GM19438 (cell line): ENCODE measurements around the gene FREM1.
"Not testable (repeated sequence)": the region's sequence is repeated elsewhere in the genome, so short reads cannot be mapped to it uniquely, and the experiment has no call there.

Source experiments
- ATAC-seq: cut with Tn5 transposase; IDR thresholded peaks from one replicate; pipeline ENCODE4 v1.9.1; 2021; ENCODE audit warnings: low read depth; ENCODE audit not compliant: unreplicated experiment

FREM1 gene, protein sequence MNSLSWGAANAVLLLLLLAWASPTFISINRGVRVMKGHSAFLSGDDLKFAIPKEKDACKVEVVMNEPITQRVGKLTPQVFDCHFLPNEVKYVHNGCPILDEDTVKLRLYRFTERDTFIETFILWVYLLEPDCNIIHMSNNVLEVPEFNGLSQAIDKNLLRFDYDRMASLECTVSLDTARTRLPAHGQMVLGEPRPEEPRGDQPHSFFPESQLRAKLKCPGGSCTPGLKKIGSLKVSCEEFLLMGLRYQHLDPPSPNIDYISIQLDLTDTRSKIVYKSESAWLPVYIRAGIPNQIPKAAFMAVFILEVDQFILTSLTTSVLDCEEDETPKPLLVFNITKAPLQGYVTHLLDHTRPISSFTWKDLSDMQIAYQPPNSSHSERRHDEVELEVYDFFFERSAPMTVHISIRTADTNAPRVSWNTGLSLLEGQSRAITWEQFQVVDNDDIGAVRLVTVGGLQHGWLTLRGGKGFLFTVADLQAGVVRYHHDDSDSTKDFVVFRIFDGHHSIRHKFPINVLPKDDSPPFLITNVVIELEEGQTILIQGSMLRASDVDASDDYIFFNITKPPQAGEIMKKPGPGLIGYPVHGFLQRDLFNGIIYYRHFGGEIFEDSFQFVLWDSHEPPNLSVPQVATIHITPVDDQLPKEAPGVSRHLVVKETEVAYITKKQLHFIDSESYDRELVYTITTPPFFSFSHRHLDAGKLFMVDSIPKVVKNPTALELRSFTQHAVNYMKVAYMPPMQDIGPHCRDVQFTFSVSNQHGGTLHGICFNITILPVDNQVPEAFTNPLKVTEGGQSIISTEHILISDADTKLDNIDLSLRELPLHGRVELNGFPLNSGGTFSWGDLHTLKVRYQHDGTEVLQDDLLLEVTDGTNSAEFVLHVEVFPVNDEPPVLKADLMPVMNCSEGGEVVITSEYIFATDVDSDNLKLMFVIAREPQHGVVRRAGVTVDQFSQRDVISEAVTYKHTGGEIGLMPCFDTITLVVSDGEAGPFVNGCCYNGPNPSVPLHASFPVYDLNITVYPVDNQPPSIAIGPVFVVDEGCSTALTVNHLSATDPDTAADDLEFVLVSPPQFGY (N-terminal part only)

DNA sequence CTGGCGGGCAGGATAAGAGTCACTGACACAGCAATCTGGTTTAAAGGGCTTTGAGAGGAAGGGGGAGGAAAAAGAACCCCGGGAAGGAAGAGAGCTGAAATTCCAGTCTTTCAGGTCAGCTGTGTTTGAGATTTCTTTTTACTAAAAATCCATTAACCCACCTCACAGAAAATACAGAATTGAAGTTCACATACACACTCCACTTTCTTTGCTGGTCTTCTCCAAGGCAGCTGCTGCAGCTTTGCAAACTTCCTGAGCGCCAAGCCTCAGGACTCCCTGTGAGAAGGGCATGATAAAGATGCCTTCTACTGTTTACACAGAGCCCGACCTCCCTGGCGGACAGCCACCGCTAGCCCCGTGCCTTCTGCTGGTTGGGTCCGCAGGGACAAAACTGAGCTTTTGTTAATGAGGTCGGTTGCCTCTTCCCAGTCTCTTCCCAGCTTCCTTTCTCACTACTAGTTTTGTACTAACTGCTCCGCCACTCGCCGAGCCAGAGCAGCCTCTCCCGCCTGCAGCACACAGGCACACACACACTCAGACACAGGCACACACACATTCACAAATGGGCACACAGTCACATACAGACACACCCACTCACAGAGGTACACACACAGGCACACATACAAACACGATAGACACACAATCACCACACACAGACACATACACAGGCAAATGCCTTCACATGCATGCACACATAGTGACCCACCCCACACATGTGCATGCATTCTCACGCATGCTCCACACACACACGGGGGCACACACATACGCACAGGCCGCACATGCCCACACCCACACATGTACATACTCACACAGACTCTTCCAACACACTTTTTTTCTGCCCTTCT is at the start of gene FREM1:
Gene FREM1 (minus strand): TSS at position 468 of the 845 bp plus-strand sequence. CDS start 41,451 bp downstream, outside the sequence.
- ATAC-seq = no peak

DNA sequence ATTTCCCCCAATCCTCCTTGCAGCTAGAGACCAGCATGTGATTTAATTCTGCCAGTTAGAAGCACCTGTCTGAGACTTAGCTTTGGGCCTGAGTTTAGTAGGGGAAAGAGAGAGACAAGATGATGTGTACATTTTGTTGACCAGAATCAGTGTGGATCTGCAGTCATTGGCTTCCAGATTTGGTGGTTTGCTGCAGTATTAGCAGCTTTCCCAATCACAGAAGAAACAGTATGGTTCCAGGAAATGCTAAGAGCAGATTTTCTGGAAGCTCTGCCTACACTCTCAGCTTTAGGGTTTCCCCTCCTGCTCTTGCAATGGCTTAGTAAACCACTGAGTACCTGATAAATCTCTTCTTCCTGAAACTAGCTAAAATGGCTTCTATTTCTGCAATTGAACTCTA is 48.8 kb upstream of the FREM1 start:
- ATAC-seq = no peak

DNA sequence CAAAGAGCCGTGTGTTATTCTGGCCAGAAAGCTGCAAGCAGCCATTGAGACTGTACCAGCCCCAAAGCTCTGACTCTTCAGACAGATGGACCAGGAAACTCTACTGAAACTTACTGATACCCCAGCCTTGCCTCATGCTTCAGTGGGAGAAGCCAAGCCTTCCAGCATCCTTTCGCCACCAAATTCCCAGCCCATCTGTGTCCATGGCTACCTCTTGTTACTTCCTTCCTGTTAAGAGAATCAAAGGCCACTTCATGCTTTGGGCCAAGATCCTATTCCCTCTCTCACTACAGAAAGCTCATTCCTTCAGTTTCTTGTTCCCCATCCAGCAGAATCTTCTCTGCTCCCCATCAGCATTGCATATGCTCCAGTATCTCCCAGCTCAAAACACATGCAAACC is 46.9 kb upstream of the FREM1 start:
- no peak for ATAC-seq

DNA sequence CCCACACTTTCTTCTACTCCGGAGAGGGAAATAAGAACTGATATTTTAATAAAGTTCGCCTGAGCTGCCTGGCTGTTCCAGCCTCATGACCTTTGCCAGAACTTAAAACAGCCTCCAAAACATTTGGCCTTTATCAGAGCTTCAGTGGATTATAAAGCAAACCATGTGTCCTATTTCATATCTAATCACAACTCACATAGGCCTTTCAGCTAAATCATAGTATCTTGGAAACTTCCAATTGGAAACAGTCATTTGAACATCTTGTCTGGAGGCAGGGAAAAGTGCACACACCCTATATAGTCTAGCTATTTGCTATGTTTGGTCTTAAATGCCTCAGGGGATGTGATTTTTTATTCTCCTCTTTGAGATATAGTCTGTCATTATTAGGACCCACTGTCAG is 46.0 kb upstream of the FREM1 start:
- ATAC-seq = no peak

DNA sequence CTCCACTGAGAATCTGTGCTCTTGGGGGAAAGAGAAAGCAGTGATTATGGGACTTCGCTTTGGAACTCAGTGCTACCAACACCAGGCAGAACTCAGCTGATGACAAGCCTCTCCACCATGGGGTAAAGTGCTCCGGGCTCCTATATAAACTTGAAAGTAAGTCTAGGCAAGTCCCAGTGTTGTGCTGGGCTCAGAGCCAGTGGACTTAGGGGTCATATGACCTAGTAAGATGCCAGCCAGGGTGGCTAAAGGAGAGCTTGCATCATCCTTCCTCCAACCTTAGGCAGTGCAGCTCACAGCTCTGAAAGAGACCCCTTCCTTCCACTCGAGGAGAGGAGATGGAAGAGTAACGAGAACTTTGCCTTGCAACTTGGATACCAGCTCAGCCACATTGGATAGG is 35.1 kb upstream of the FREM1 start:
- no peak for ATAC-seq

DNA sequence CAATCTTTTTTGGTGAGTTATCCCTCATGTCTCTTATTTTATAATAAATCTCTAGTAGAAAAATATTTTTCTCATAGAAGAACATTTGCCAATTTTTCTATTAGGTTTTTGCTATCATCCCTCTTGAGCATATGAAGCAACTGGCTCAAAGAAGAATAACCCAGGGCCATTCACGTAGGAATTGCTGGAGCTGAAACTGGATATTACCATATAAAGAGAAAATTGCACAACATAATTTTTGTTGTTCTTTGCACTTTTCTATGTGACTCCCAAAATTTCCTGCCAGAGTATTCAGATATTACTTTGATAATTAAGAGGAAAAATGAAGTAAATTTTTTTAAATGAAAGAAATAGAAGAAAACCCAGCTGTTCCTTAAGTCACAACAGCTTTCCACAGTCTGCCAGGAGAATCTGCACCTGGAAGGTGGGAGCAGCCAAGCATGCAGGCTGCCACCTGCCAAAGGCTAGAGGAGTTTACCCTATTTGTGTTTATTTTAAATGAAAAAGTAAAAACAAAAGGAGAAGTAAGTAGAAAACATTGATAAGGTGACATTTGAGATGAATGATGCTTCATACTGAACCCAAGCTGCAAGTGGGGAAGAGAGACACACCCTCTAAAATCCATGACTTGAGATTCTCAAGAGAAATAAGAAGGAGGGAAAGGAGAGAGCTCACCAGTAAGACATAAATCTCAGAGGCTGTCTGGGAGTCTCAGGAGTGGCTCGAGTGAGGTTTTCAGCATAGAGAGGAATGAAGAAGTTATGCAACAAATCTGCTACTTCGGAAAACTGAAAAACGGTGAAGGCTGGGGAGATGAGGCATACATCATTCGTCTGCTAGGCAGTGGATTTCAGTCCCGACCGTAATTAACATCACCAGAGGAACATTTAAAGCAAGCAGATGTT is 31.5 kb upstream of the FREM1 start:
- no peak for ATAC-seq

DNA sequence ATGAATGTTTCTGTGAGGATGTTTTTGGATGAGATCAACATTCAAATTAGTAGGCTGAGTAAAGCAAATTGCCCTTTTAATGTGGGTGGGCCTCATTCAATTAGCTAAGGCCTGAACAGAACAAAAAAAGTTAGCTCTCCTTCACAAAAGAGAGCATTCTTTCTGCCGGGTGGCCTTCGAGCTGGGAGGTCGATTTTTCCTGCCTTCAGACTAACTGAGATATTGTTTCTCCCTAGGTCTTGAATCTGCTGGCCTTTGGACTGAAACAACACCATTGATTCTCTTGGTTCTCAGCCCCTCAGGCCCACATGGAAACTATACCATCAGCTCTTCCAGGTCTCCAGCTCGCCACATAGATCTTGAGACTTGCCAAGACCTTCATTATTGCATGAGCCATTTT is 29.1 kb upstream of the FREM1 start:
- ATAC-seq = no peak

DNA sequence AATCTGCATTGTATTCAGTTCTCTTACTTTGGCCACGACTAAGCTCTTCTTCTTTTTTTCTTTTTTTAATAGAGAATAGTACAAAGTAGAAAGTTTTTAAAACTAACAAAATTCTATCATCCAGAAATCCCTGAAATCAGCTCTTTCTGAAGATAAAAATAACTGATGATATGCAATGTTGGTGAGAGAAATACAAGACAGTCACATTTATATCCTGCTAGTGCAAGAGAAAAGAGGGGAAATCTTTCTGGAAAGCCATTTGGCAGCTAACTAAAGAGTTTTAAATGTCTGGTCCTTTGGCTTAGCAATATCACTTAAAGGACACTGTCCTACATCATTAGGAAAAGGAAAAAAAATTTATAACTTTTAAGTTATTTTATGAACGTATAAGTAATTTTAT is 27.0 kb upstream of the FREM1 start:
- ATAC-seq = no peak

DNA sequence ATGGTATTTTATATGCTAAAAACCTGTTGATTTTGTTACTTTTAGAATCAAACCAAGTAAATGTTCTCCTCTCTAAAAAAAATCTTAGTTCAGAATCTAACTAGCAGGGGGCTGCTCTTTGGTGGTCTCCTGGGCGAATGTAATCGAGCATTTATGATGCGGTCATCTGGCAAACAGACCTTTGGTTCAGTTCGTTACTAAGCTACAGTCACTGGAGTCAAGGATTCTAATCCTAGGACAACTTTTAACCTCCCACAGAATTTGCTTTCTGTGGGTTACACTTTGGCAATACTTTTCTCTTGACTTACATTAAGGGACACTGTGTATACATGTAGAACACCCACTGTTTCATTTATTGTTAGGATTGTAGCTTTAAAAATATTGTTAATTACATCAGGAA is 26.3 kb upstream of the FREM1 start:
- ATAC-seq = no peak

DNA sequence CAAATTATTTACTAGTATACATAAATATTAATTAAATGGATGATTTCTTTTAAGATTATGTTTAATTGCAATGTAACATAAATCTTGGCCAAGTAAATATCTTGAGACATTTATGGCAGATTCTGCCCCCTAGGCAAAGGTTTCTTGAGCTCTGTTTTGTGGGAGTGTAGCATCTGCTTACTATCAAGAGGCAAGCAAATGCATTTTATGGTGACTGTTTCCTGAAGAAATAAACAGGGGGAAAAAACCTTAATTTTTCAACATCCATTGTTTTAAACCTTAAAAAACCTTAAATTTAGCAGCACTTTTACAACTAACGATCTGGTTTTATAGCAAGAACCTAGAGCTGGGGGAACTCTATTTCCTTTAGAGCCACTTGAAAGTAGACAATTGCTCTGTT is 25.7 kb upstream of the FREM1 start:
- no peak for ATAC-seq

DNA sequence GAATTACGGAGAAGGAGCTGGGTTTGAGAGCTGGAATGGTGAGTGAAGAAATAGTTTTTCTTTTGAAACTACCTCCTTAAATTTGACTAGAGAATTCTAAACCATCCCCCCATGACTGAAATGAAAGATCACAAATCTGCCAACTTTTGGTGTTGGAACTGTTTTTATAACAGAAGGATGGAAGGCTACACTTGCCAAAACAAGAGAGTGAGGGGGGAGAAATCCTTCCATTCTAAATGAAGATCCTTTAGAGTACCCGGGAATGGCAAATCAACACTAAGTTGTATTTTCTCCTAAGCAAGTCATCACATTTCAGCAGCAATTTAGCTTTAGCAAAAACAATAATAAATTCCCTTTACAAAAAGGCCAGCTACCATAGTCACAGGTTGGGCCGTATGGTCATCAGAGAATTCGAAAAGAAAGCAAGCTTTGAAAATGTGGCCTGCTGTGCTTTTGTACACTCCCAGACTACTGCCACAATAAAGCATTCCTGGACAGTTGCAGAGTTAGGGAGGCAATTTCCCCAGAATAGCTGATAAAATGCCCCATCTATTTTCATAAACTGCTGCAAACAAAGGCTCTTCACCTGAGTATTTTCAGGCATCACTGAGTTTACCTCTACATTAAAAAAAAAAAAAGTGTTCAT is 25.0 kb upstream of the FREM1 start:
- no peak for ATAC-seq

DNA sequence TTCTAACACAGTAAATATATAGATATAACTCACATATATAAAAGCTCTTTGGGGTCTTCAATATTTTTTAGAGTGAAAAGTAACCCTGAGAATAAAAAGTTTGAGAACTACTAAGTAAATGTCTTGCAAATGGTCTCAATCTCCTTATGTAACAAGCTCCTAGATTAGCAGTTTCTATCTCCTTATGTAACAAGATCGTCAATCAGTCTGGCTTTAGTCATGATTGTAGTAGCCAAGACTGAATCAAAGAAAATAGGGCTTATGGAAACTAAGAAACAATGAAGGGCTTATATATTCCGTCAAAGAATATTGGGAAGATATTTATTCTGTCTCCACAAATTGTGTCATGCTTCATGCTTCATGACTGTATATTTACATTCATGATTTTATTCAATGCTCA is 22.4 kb upstream of the FREM1 start:
- ATAC-seq = no peak

DNA sequence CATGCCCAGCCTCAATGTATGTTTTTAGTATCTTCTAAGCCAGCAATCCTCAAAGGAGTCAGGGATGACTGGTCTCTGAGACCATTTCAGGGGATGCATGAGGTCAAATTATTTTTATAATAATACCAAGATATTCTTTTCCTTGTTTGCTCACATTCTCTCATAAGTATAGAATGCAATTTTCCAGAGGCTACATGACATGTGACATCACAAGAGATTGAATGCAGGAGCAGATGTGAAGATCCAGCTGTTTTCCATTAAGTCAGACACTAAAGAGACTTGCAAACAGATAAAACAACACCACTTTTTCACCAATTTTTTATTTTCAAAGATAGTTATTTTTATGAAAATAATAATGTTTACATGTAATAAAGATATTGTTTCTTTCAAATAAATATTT is 22.0 kb upstream of the FREM1 start:
- ATAC-seq = no peak

DNA sequence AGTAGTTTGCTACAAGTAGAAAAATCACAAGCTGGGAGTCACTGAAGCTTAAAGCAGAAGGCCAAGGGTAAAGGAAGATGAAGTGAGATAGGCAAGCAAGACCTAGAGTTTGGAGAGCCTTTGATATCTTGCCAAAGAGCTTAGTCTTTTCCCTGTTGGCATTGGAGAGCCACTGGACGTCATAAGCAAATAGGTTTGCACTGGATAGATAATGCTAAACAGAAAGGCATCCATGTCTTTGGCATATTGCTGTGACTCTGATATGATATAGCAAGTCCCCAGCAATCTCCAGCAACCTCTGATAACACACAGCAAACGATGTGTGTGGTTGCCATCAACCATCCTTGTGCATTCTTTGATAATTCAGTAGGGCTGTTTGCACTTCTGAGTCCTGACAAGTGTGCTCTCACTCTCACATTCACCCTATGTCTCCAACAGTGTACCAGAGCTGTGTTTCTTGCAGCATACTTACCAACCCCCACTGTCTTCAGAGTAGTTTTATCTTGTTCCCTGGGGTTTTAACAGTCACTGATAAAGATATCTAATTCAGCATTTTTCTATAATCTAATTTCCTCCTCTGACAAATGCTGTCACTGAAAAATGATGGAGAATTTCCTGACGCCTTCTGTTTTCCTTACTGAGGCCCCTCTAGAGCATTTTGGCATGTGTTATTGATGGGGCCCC is 16.9 kb upstream of the FREM1 start:
- no peak for ATAC-seq

DNA sequence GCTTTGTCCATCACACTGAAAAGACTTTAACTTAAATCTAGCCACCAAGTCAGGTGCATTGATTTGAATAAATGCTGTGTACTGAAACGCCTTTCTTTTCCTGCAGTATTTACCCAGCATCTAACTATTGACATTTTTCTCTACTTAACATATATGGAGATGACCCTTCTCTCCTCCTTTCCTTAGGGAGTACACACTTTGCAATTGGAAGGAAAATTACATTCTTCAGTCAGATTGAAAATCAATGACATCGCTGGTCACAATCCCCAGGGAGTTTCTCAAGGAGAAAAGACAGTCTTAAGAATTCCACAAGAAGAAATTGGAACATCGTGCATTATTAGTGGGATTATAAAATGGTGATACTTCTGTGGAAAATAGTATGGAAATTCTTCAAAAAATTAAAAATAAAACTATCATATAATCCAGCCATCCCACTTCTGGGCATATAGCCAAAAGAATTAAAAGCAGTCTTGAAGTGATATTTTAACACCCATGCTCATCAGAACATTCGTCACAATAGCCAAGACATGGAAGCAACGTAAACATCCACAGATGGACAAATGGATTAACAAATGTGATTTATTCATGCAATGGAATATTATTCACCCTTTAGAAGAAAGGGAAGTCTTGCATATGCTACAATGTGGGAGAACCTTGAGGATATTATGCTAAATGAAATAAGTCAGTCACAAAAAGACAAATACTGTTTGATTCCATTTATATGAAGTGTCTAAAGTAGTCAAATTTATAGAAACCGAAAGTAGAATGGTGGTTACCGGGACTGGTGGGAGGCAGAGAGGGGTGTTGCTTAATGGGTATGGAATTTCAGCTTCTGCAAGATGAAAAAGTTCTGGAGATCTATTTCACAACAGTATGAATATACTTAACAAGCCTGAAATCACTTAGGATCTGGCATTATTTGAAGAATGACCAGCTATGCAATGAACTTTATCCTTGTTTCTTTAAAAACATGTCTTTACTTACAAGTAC is 14.3 kb upstream of the FREM1 start:
- no peak for ATAC-seq

DNA sequence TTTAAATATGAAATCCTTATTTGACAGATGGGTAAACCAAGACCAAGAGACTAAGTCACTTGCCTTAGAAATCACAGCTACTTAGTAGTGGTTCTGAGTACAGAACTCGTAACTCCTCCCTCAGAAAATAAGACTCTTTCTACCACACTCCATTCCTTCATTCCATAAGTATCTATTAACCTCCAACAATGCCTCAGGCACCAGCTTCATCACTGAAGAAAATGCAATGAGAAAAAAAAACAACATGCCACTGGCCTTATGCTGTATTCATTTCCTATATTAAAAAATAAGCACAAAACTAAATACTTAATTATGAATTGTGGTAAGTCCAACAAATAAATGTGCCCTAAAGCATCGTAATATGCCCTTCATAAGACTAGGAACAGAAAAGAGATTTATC is 13.5 kb upstream of the FREM1 start:
- ATAC-seq = no peak

DNA sequence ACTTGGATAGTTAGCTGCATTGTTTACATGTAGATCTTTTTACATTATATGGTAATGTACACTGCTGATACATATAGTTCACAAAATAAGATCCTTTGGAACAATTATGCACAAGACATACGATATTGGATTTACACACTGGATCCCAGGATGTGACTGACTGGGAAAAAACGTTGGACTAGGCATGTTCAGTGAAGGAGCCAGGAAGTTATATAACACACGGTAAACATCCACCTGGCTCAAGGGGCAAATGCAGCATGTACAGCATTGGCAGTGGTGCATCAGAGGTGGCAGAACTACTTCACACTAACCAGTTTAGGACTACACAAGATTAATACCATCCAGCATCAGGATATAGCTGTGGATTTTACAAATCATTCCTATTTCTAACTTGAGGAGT is 10.6 kb upstream of the FREM1 start:
- ATAC-seq = not testable (repeated sequence)
